Measurements from ENCODE around the gene PPP2CA.

Gene PPP2CA

DNA sequence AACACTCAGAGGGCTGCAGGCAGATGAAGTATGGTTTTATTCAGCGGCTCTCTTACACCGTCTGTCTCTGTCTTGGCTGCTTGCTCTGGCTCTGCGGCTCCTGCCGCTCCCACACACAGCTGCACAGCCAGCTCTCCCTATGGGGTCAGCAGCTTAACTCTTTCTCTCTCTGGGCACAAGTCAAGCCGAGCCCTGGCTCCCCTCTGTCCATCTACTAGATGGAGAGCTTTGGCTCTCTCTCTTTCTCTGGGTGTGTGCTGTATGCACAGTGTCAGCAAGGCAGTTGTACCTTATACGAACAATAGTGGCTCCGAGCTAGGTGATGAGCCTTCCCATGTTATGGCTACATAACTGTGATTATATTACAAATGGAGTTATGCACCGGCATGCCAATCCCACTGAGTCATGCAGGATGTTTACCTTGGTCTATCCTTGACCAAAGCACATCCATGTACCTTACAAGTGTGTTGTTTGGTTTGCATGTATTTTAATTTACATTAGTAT, 19.3 kb upstream of the PPP2CA start:
- Histone ChIP-seq H3K27me3 (ENCODE audit: insufficient read depth, low read length, poor library complexity, severe bottlenecking) (no peaks in the 10 kb centered on the region), H3K36me3 (ENCODE audit: insufficient read depth, low read length) (no peaks in the 10 kb centered on the region), H2AFZ (ENCODE audit: low read length) (no peak overlapping the region), H4K20me1 (ENCODE audit: insufficient read depth, low read length, poor library complexity, severe bottlenecking) (no peaks in the 10 kb centered on the region), H3F3A (ENCODE audit: low read depth) (no peaks in the 10 kb centered on the region), H3K4me3 (ENCODE audit: low read length, poor library complexity, severe bottlenecking) (no peak overlapping the region), H3K9ac (ENCODE audit: low read depth, low read length, poor library complexity, severe bottlenecking) (no peak overlapping the region), H3K79me2 (ENCODE audit: insufficient read depth, low read length) (no peaks in the 10 kb centered on the region), H3K4me2 (ENCODE audit: low read depth, low read length, poor library complexity, severe bottlenecking) (no peak overlapping the region), H3K4me1 (ENCODE audit: insufficient read depth, low read length, poor library complexity, severe bottlenecking) (no peaks in the 10 kb centered on the region), H3K9me3 (ENCODE audit: insufficient read depth, low read depth, low read length) (no peaks in the 10 kb centered on the region), H3K9me2 (replicated peaks; ENCODE audit: low read depth, low read length) (no peaks in the 10 kb centered on the region)
- TF ChIP-seq, protein P1, sequence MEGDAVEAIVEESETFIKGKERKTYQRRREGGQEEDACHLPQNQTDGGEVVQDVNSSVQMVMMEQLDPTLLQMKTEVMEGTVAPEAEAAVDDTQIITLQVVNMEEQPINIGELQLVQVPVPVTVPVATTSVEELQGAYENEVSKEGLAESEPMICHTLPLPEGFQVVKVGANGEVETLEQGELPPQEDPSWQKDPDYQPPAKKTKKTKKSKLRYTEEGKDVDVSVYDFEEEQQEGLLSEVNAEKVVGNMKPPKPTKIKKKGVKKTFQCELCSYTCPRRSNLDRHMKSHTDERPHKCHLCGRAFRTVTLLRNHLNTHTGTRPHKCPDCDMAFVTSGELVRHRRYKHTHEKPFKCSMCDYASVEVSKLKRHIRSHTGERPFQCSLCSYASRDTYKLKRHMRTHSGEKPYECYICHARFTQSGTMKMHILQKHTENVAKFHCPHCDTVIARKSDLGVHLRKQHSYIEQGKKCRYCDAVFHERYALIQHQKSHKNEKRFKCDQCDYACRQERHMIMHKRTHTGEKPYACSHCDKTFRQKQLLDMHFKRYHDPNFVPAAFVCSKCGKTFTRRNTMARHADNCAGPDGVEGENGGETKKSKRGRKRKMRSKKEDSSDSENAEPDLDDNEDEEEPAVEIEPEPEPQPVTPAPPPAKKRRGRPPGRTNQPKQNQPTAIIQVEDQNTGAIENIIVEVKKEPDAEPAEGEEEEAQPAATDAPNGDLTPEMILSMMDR (conservative IDR thresholded peaks at IDR 0.05; ENCODE audit: low read length) = no peak
- no peak for TF ChIP-seq EZH2phosphoT487 (IDR thresholded peaks at IDR 0.05; ENCODE audit: borderline replicate concordance)

DNA sequence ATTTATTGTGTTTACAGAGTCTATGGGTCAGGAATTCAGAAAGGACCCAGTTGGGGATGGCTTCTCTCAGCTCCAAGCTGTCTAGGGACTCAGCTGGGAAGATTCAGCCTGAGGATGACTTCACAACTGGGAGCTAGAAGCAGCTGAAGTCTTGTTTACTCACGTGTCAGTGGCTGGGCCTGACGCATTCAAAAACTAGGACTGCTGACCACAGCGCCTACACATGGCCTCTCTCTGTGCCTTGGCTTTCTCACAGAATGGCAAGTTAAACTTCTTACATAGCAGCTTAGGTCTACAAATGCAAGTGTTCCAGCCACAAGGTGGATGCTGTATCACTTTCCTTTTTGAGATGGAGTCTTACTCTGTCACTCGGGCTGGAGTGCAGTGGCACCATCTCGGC, 16.3 kb upstream of the PPP2CA start:
- Histone ChIP-seq H4K20me1 (ENCODE audit: insufficient read depth, low read length, poor library complexity, severe bottlenecking) (no peaks in the 10 kb centered on the region), H3K9me3 (ENCODE audit: insufficient read depth, low read depth, low read length) (no peaks in the 10 kb centered on the region), H3K4me1 (ENCODE audit: insufficient read depth, low read length, poor library complexity, severe bottlenecking) (no peaks in the 10 kb centered on the region), H3F3A (ENCODE audit: low read depth) (no peaks in the 10 kb centered on the region), H3K27me3 (ENCODE audit: insufficient read depth, low read length, poor library complexity, severe bottlenecking) (no peaks in the 10 kb centered on the region), H3K9ac (ENCODE audit: low read depth, low read length, poor library complexity, severe bottlenecking) (no peak overlapping the region), H3K4me2 (ENCODE audit: low read depth, low read length, poor library complexity, severe bottlenecking) (no peak overlapping the region), H3K9me2 (replicated peaks; ENCODE audit: low read depth, low read length) (no peaks in the 10 kb centered on the region), H2AFZ (ENCODE audit: low read length) (no peak overlapping the region), H3K4me3 (ENCODE audit: low read length, poor library complexity, severe bottlenecking) (no peak overlapping the region), H3K36me3 (ENCODE audit: insufficient read depth, low read length) (no peaks in the 10 kb centered on the region), H3K79me2 (ENCODE audit: insufficient read depth, low read length) (no peaks in the 10 kb centered on the region)
- TF ChIP-seq EZH2phosphoT487 (IDR thresholded peaks at IDR 0.05; ENCODE audit: borderline replicate concordance) = no peak
- TF ChIP-seq, protein P1 (conservative IDR thresholded peaks at IDR 0.05; ENCODE audit: low read length) = no peak

DNA sequence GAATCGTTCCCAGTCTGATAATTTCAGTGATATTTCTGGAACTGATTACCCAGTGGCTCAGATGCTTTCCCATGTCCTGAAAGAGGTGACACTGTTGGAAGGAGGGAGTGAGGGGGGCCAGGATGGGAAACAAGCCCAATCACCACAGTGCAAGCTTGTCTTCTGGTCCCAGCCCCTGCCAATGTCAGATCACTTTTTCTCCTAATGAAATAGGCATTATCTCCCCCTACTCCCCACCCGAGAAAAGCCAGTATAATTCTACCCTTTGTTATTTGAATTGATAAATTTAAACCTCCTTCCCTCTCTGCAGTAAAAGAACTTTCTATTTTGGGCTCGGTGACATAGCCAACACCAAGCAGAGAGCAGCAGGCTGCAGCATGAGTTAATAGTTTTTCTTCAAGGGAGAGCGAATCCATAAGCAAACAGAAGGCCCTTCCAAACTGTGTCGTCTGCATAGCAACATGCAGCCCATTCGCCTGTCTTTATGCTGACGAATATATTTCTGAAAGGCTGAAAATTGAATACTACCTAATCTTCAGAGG, 14.6 kb upstream of the PPP2CA start:
- TF ChIP-seq, protein P1 (conservative IDR thresholded peaks at IDR 0.05; ENCODE audit: low read length) = no peak
- TF ChIP-seq EZH2phosphoT487 (IDR thresholded peaks at IDR 0.05; ENCODE audit: borderline replicate concordance) = no peak
- Histone ChIP-seq H3K4me3 (ENCODE audit: low read length, poor library complexity, severe bottlenecking) (no peak overlapping the region), H2AFZ (ENCODE audit: low read length) (no peak overlapping the region), H4K20me1 (ENCODE audit: insufficient read depth, low read length, poor library complexity, severe bottlenecking) (no peaks in the 10 kb centered on the region), H3F3A (ENCODE audit: low read depth) (no peaks in the 10 kb centered on the region), H3K4me2 (ENCODE audit: low read depth, low read length, poor library complexity, severe bottlenecking) (no peak overlapping the region), H3K9me2 (replicated peaks; ENCODE audit: low read depth, low read length) (no peaks in the 10 kb centered on the region), H3K9ac (ENCODE audit: low read depth, low read length, poor library complexity, severe bottlenecking) (no peak overlapping the region), H3K4me1 (ENCODE audit: insufficient read depth, low read length, poor library complexity, severe bottlenecking) (no peaks in the 10 kb centered on the region), H3K9me3 (ENCODE audit: insufficient read depth, low read depth, low read length) (no peaks in the 10 kb centered on the region), H3K27me3 (ENCODE audit: insufficient read depth, low read length, poor library complexity, severe bottlenecking) (no peaks in the 10 kb centered on the region), H3K36me3 (ENCODE audit: insufficient read depth, low read length) (no peaks in the 10 kb centered on the region), H3K79me2 (ENCODE audit: insufficient read depth, low read length) (no peaks in the 10 kb centered on the region)
